ENCODE results near the gene TUBB1. TPM values are rescaled to one million over a fixed set of nuclear protein-coding genes. Genes with fewer than 3 reads are reported as not detected.

TUBB1 gene
- total and polyA plus RNA-seq, 2 of the 4 experiments (the other 2 are of a cell fraction), result not detected

- TF ChIP-seq BHLHE40 (IDR thresholded peaks at IDR 0.05; ENCODE audit: low read depth, low read length), result no peak
Observed at GRCh38 chr20:59006167-59006863, 12.9 kb upstream of the TUBB1 start (continued).

GRCh38 chr20:59006864-59007664 is 12.2 kb upstream of the TUBB1 start, which contains the start of gene CTSZ:
Gene CTSZ (minus strand): TSS chr20:59007254. CDS start chr20:59007128, 126 bp downstream.
- CTCF ChIA-PET, result no interaction called here
- Histone ChIP-seq H2AK5ac (ENCODE audit: low read depth, low read length) (peak within 1 kb of the TSS; percentile 86), H2BK15ac (ENCODE audit: low read depth, low read length) (no peak within 1 kb of the TSS), H3K36me3 (ENCODE audit: control insufficient read depth, insufficient read depth, low read length) (no peaks in the 10 kb centered on the region), H4K20me1 (ENCODE audit: insufficient read depth, low read length) (no peaks in the 10 kb centered on the region; the same call in 1 of the 2 replicates), H2AFZ (replicated peaks; ENCODE audit: low read length, poor library complexity) (peak within 1 kb of the TSS; percentile 94), H3K9ac (ENCODE audit: low read depth, low read length) (peak within 1 kb of the TSS; percentile 92), H3K4me3 (ENCODE audit: insufficient read depth, low read depth, low read length) (peak within 1 kb of the TSS; percentile 66), H3K4me2 (ENCODE audit: low read depth, low read length) (peak within 1 kb of the TSS; percentile 89), H2AK9ac (replicated peaks; ENCODE audit: low read depth, low read length, poor library complexity) (peak within 1 kb of the TSS; percentile 85), H4K91ac (ENCODE audit: insufficient read depth, low read depth, low read length) (peak within 1 kb of the TSS; percentile 23), H4K5ac (ENCODE audit: low read depth, low read length) (peak within 1 kb of the TSS; percentile 83), H3K79me1 (ENCODE audit: low read depth in 1 of 2, low read length in 2 of 2) (peaks cover 10 to 35% of the 10 kb centered on the region in 2 experiments; a peak in 3 of 4 replicates), H3K27ac (ENCODE audit: insufficient read depth, low read length) (peak within 1 kb of the TSS; percentile 33; the same call in 1 of the 2 replicates), H2BK20ac (ENCODE audit: low read depth, low read length) (no peak within 1 kb of the TSS; the same call in 1 of the 2 replicates), H2BK5ac (ENCODE audit: low read depth, low read length, poor library complexity, severe bottlenecking) (peak within 1 kb of the TSS; percentile 1), H2BK120ac (ENCODE audit: low read depth, low read length) (peak within 1 kb of the TSS; percentile 46), H3K4ac (ENCODE audit: low read depth, low read length) (peak within 1 kb of the TSS; percentile 81), H4K8ac (ENCODE audit: low read depth in 2 of 2, low read length in 2 of 2) (peak within 1 kb of the TSS; percentile 86 to 99), H3K4me1 (ENCODE audit: control insufficient read depth, insufficient read depth, low read length) (peaks cover 20% of the 10 kb centered on the region), H3K9me3 (ENCODE audit: control insufficient read depth, insufficient read depth, low read length) (no peaks in the 10 kb centered on the region), H3K27me3 (ENCODE audit: control insufficient read depth, insufficient read depth, low read length) (no peaks in the 10 kb centered on the region), H3K14ac (replicated peaks; ENCODE audit: low read depth, low read length) (peak within 1 kb of the TSS; percentile 76), H3K18ac (ENCODE audit: low read depth, low read length) (no peak within 1 kb of the TSS; the same call in 1 of the 2 replicates), H3K9me1 (ENCODE audit: insufficient read depth, low read length) (peaks cover 15% of the 10 kb centered on the region; the same call in 1 of the 2 replicates), H3K56ac (ENCODE audit: extremely low read depth, insufficient read depth, low read length) (no peak within 1 kb of the TSS), H3K23ac (ENCODE audit: low read depth, low read length) (peak within 1 kb of the TSS; percentile 88)
- in situ Hi-C loops (cut with MboI; ENCODE audit: low sequenced_read_pairs), result no loop called here
- ATAC-seq (ENCODE audit: low read depth) (peak; percentile 91), DNase-seq (no peak)
- BruUV-seq (replicated peaks), result TSS peak; percentile 80
- TF ChIP-seq, protein P1, sequence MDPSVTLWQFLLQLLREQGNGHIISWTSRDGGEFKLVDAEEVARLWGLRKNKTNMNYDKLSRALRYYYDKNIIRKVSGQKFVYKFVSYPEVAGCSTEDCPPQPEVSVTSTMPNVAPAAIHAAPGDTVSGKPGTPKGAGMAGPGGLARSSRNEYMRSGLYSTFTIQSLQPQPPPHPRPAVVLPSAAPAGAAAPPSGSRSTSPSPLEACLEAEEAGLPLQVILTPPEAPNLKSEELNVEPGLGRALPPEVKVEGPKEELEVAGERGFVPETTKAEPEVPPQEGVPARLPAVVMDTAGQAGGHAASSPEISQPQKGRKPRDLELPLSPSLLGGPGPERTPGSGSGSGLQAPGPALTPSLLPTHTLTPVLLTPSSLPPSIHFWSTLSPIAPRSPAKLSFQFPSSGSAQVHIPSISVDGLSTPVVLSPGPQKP (IDR thresholded peaks at IDR 0.05; ENCODE audit: borderline replicate concordance, low read depth, low read length), result no peak
- 0 out of 2 replicates have a peak, but pooled peaks have one; percentile 29 for TF ChIP-seq POLR2A (IDR thresholded peaks at IDR 0.05; ENCODE audit: low read depth, low read length)
- POLR2A ChIA-PET (ENCODE audit: unreplicated experiment), result no interaction called here
- dilution Hi-C loops (cut with HindIII; ENCODE audit: low sequenced_read_pairs, unreplicated experiment), result no loop called here
- WGBS, 2 experiments (ENCODE audit: extremely low coverage in 2 of 2, insufficient read length in 1 of 2), result 17% methylated on average over 28 of the region's 82 CpGs; no CpG with 5 or more reads in 1 of the 2 experiments
- intact Hi-C loops (cut with micrococcal nuclease), result no loop called here

All from IMR-90 (cell line).